GM12878 (cell line): ENCODE results near the gene COX6B1. TPM values are rescaled to one million over a fixed set of nuclear protein-coding genes. Genes with fewer than 3 reads are reported as not detected.

ENCODE experiments used
- ATAC-seq: fragments of 200-7000 bp; cut with Tn5 transposase; 3 replicates; pipeline ENCODE4 v1.9.1; 2020; ENCODE audit warnings: mild to moderate bottlenecking, moderate library complexity
- BruUV-seq: library from RNA; stranded (reverse); fragments of 400-500 nt; replicated peaks from 2 replicates; lab custom pipeline; 2021; lab: Mats Ljungman, UMichigan
- CTCF ChIA-PET: fragments of 300-600 bp; sonication (Branson Sonifier 250); formaldehyde crosslinking; extraction: SDS; loops from one replicate; lab custom pipeline; 2021; ENCODE audit warnings: inconsistent platforms; lab: Yijun Ruan, JAX
- POLR2A ChIA-PET: fragments of 350-600 bp; formaldehyde crosslinking; extraction: SDS; loops from one replicate; lab custom pipeline; 2021; ENCODE audit warnings: inconsistent platforms; lab: Charles Lee
- RAD21 ChIA-PET: fragments of 300-600 bp; sonication (Branson Sonifier 250); formaldehyde crosslinking; loops from one replicate; lab custom pipeline; 2023; ENCODE audit warnings: antibody characterized with exemption; ENCODE audit not compliant: unreplicated experiment; lab: Charles Lee
- SMC1A ChIA-PET: fragments of 300-600 bp; sonication (Branson Sonifier 250); formaldehyde crosslinking; loops from one replicate; lab custom pipeline; 2023; ENCODE audit not compliant: unreplicated experiment, uncharacterized antibody; lab: Charles Lee
- DNase-seq: peaks from one replicate; pipeline ENCODE4 v3.0.0-alpha.2; 2011; ENCODE audit warnings: low read depth, low spot score
- FAIRE-seq: peaks from 3 replicates; lab custom pipeline; 2011; peaks lifted over from hg19 to GRCh38; lab: Jason Lieb, UNC
- H2AFZ ChIP-seq: 2 replicates; pipeline ENCODE4 v1.6.0; 2011; ENCODE audit warnings: low read depth, low read length, control low read depth; ENCODE audit not compliant: control insufficient read depth
- H3K27ac ChIP-seq: 2 replicates; pipeline ENCODE4 v1.5.1; 2011; ENCODE audit warnings: control low read depth; ENCODE audit not compliant: control insufficient read depth, insufficient read depth
- H3K27me3 ChIP-seq, 2 experiments: replicated peaks in 1 of 2; 2 replicates each; pipeline versions ENCODE4 v1.6.0 to v1.6.1; 2011; ENCODE audit warnings: low read length in 1 of 2; ENCODE audit not compliant: control insufficient read depth in 2 of 2, insufficient read depth in 2 of 2
- H3K36me3 ChIP-seq, 2 experiments: 2 replicates each; pipeline ENCODE4 v1.5.1; 2011; ENCODE audit warnings: low read length in 1 of 2; ENCODE audit not compliant: control insufficient read depth in 2 of 2, insufficient read depth in 2 of 2
- H3K4me1 ChIP-seq: 2 replicates; pipeline ENCODE4 v1.6.1; 2011; ENCODE audit warnings: mild to moderate bottlenecking, low read length, moderate library complexity, mixed read lengths; ENCODE audit not compliant: control insufficient read depth, insufficient read depth
- H3K4me2 ChIP-seq: 2 replicates; pipeline ENCODE4 v1.6.0; 2011; ENCODE audit warnings: control low read depth; ENCODE audit not compliant: control insufficient read depth, insufficient read depth
- H3K4me3 ChIP-seq: fragments of 200-600 bp; sonication (generic); 2 replicates; pipeline ENCODE4 v1.5.1; 2016
- H3K79me2 ChIP-seq: 2 replicates; pipeline ENCODE4 v1.6.0; 2011; ENCODE audit warnings: low read length; ENCODE audit not compliant: control insufficient read depth, insufficient read depth
- H3K9ac ChIP-seq: 2 replicates; pipeline ENCODE4 v1.8.0; 2011; ENCODE audit warnings: low read length, control low read depth, mixed read lengths; ENCODE audit not compliant: control insufficient read depth, insufficient read depth
- H3K9me3 ChIP-seq: replicated peaks from 3 replicates; pipeline ENCODE4 v1.5.1; 2011; ENCODE audit warnings: mild to moderate bottlenecking, low read length; ENCODE audit not compliant: control insufficient read depth, insufficient read depth
- H4K20me1 ChIP-seq: 2 replicates; pipeline ENCODE4 v1.6.0; 2011; ENCODE audit not compliant: control insufficient read depth, insufficient read depth
- ASH2L ChIP-seq: fragments of 300-600, 200-600 bp; sonication (generic); IDR thresholded peaks from 2 replicates; pipeline ENCODE4 v1.6.1; 2017; ENCODE audit warnings: low read depth, mild to moderate bottlenecking, borderline replicate concordance
- MEF2B ChIP-seq: fragments of 450-650 bp; IDR thresholded peaks from 2 replicates; pipeline ENCODE4 v1.6.1; 2018; ENCODE audit warnings: mild to moderate bottlenecking, moderate library complexity; ENCODE audit not compliant: partially characterized antibody, poor library complexity, severe bottlenecking
- MTA3 ChIP-seq: IDR thresholded peaks from 2 replicates; pipeline ENCODE4 v1.6.1; 2012; ENCODE audit warnings: low read length, inconsistent platforms, borderline replicate concordance
- MYC ChIP-seq: IDR thresholded peaks from 2 replicates; pipeline ENCODE4 v1.6.1; 2011; ENCODE audit warnings: mild to moderate bottlenecking, low read length, moderate library complexity, inconsistent platforms; ENCODE audit not compliant: insufficient read depth, insufficient replicate concordance, insufficient read length, severe bottlenecking
- NBN ChIP-seq: fragments of 450-650 bp; IDR thresholded peaks from 2 replicates; pipeline ENCODE4 v1.6.1; 2016
- NFYB ChIP-seq: IDR thresholded peaks from 2 replicates; pipeline ENCODE4 v1.6.1; 2011; ENCODE audit warnings: low read depth, mild to moderate bottlenecking, low read length, improper control_type of control experiment, moderate library complexity; ENCODE audit not compliant: insufficient read depth
- SIX5 ChIP-seq: IDR thresholded peaks from 2 replicates; pipeline ENCODE4 v1.6.1; 2011; ENCODE audit warnings: mild to moderate bottlenecking, low read depth, low read length, moderate library complexity; ENCODE audit not compliant: severe bottlenecking
- TARDBP ChIP-seq: IDR thresholded peaks from 2 replicates; pipeline ENCODE4 v1.6.1; 2016; ENCODE audit warnings: borderline replicate concordance
- WGBS: methylation state at CpG from one replicate; pipeline ENCODE4 v1.1.6; 2016; ENCODE audit warnings: low lambda C conversion rate; ENCODE audit not compliant: insufficient replicate concordance, insufficient coverage; ENCODE audit errors: missing lambda C conversion rate; 5-methylcytosine and 5-hydroxymethylcytosine counted together
- in situ Hi-C: fragments of 300-500 bp; cut with MboI; formaldehyde crosslinking; loops from 9 replicates; pipeline ENCODE4 v1.14.3; 2018; ENCODE audit warnings: mixed read lengths
- intact Hi-C: fragments of 100-400 bp; cut with micrococcal nuclease; formaldehyde crosslinking; loops from one replicate; pipeline ENCODE4 v1.14.2; 2022; ENCODE audit not compliant: unreplicated experiment
- polyA plus RNA-seq, 11 experiments: library from polyadenylated mRNA; depleted of rRNA in 4 of 11; unstranded in 6 of 11; stranded (reverse) in 5 of 11; fragments of >200 nt; fragmentation: Nextera tagmentation in 4 of 11; fragmentation: Illumina TruSeq in 1 of 11; extraction: Ambion mirVana in 4 of 11; extraction: Trizol in 1 of 11; gene quantifications; 1 replicate in 1 of 11; 2 replicates in 10 of 11; pipeline versions ENCODE4 v1.2.1 to v1.2.3, GENCODE V29; 2011 to 2016; ENCODE audit warnings: inconsistent platforms in 2 of 11, missing spikeins in 2 of 11, low read depth in 1 of 11
- total RNA-seq, 4 experiments: library from RNA; depleted of rRNA in 3 of 4; stranded (reverse); fragments of >200 nt in 3 of 4; fragmentation: Illumina TruSeq in 1 of 4; extraction: Trizol in 1 of 4; gene quantifications; 2 replicates each; pipeline versions ENCODE4 v1.2.1 to v1.2.3, GENCODE V29; 2013 to 2021
- TF ChIP-seq, protein P1 (sequence below): fragments of 150-350 bp; IDR thresholded peaks from 2 replicates; pipeline ENCODE4 v1.6.1; 2014; ENCODE audit warnings: mild to moderate bottlenecking, low read depth, low read length
- TF ChIP-seq, protein P2 (sequence below): IDR thresholded peaks from 2 replicates; pipeline ENCODE4 v1.6.1; 2011; ENCODE audit warnings: low read depth, mild to moderate bottlenecking, low read length, moderate library complexity, borderline replicate concordance; ENCODE audit errors: extremely low read depth

Gene COX6B1
- total and polyA plus RNA-seq, 10 of the 15 experiments (the other 5 are each of a cell fraction or from before 2014, with no cell fraction given), result 500 to 1,700 (median 862) TPM

DNA sequence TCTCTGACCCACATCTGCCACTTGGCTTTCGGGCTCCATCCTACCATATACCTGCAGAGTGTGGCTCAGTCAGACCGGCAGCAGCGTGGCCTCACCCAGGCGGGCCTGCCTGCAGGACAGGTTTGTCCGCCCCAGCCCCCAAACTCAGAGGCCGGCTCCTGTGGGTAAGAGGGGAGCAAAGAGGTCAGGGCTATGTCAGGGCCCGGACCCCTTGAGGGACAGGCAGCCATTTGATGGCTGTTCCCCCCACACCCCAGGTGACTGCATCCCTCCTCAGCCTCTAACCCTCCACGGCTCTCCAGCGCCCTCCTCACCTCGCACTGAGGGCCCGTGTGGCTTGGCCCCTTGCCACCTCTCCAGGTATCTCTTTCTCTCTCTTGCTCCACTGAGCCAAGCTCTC is 43.9 kb downstream of the COX6B1 start:
- Histone ChIP-seq H3K4me3 (no peak overlapping the region), H3K9me3 (no peaks in the 10 kb centered on the region; the same call in 2 of the 3 replicates), H3K4me2 (no peak overlapping the region), H3K9ac (no peak overlapping the region), H3K27ac (no peak overlapping the region), H4K20me1 (no peaks in the 10 kb centered on the region), H3K27me3 (no peaks in the 10 kb centered on the region), H3K79me2 (no peaks in the 10 kb centered on the region), H3K4me1 (peaks cover 13% of the 10 kb centered on the region), H3K36me3 (no peaks in the 10 kb centered on the region), H2AFZ (no peak overlapping the region)
- DNase-seq, result no peak
- ChIA-PET RAD21 (interaction anchor here (0.6 to 2.2 kb wide), 8 partner anchors 9 to 378 kb away, joined by 3 to 13 read pairs (median 4); partner anchors contain the start of gene LIN37), CTCF (interaction anchor here (0.7 to 7.8 kb wide), 9 partner anchors 10 to 190 kb away, joined by 3 to 271 read pairs (median 6); partner anchors contain the start of gene LIN37), POLR2A (interaction anchor here (0.6 to 2.0 kb wide), 6 partner anchors 10 to 304 kb away, joined by 3 to 5 read pairs (median 4); partner anchors contain the start of gene IGFLR1), SMC1A (interaction anchor here (0.7 to 12.3 kb wide), 9 partner anchors 22 to 339 kb away, joined by 3 to 375 read pairs (median 4); partner anchors contain the start of gene LIN37)
- BruUV-seq, result no TSS peak
- in situ Hi-C loops (no loop called here), intact Hi-C loops (loop anchor here (2.0 to 5.0 kb wide), 2 partner anchors 49 to 190 kb away; no protein-coding TSS in a partner anchor)
- TF ChIP-seq, protein P1, sequence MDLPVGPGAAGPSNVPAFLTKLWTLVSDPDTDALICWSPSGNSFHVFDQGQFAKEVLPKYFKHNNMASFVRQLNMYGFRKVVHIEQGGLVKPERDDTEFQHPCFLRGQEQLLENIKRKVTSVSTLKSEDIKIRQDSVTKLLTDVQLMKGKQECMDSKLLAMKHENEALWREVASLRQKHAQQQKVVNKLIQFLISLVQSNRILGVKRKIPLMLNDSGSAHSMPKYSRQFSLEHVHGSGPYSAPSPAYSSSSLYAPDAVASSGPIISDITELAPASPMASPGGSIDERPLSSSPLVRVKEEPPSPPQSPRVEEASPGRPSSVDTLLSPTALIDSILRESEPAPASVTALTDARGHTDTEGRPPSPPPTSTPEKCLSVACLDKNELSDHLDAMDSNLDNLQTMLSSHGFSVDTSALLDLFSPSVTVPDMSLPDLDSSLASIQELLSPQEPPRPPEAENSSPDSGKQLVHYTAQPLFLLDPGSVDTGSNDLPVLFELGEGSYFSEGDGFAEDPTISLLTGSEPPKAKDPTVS, result no peak
- no peak for TF ChIP-seq NBN
- TF ChIP-seq NFYB, result no peak
- no peak for TF ChIP-seq ASH2L
- TF ChIP-seq, protein P2, sequence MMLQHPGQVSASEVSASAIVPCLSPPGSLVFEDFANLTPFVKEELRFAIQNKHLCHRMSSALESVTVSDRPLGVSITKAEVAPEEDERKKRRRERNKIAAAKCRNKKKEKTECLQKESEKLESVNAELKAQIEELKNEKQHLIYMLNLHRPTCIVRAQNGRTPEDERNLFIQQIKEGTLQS, result no peak
- no peak for TF ChIP-seq SIX5
- TF ChIP-seq MEF2B, result no peak
- TF ChIP-seq MTA3, result no peak
- TF ChIP-seq MYC, result no peak
- TF ChIP-seq TARDBP, result no peak
- WGBS, result 67% methylated on average over 8 of the region's 11 CpGs
- no peak for ATAC-seq
- no peak for FAIRE-seq
